NCI-H510A (cell line): ENCODE data around the gene SHTN1.

Experiments
- DNase-seq: peaks from one replicate; lab custom pipeline; 2025; lab: John Stamatoyannopoulos, UW

Gene SHTN1

DNA sequence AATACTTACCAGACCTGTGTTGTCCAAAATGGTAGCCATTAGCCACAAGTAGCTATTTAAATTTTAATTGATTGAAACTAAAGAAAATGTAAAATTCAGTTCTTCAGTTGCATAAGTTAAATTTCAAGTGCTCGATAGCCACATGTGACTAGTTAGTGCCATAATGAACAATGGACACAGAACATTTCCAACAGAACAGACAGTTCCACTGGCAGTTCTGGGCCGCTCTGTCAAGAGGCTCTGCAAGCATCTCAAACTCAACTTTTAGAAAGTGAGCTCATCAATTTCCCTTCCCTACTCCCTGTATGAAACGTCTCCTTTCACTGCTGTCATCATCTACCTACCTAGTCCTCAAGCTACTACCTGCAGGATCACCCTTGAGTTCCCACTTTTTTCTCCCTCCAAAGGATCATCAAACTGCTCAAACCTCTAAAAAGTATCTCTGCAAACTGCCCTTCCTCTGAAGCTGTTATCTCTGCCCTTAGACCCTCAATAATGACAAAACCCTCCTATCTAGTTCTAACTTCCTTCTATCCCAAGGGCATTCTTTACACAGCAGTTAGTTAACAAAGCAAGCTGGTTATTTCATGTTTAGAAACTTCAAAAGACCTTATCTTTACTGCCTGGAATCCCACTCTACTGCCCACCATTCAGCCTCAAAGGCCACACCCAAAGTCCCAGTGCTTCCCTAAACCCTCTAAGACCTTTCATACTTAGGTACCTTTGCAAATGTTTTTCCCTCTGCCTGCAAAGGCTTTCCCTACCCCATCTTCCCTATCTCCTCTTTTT, 20.6 kb downstream of the SHTN1 start:
- no peak for DNase-seq

DNA sequence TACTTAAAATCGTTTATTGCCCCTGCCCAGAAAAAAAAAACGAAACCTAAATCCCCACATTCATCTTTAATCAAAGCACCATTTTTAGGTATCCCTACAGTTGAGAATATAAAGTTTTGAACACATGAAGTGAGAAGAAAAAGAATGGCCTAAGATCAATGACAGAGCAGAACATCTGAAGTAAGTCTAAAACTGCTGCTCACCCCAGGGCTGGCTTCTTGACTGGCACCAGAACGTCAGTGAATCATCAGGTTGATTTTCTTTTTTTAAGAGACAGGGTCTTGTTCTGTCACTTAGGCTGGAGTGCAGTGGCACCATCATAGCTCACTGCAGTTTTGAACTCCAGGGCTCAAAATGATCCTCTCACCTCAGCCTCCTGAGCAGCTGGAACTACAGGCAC, 24.9 kb downstream of the SHTN1 start:
- DNase-seq = no peak

DNA sequence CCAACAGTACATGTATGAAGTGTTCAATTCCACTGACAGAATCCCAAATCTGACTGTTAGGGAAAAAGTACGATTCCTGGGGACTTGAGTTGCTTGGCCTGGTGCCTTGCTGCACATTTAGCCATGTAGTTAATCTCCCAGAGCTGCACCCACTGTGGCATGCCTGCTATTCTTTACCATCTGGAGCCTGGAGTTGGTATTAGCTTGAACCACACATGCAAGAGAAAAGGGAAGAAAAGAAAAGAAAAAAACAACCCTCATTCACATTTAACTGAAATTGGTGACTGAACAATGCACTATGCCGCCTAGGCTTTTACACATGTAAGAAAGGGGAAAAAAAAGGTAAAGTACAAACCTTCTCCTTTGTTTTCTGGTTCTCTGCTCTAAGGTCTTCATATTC, 26.1 kb downstream of the SHTN1 start:
- no peak for DNase-seq

DNA sequence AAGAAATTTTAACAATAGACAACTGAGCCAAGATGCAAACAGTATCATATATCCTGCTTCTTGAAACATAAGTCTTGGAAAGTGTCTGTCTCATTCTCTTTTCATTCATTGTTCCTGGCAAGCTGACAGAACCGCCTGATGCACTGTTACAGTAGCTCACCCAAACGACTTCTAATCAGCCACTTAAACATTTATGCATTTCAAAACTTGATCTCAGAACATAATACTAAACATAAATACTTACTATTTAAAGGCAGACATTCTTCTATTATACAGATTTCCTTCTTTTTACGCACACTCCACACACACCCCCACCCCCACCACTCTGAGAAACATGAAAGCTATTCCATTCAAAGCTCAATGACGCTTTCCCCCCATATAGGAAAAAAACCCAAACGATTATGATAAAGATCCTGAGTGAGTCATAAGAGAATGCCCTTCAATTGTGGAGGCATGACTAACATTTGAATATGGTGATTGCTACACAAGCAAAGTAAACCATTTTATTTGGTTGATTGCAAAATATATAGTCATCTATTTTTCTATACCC, 30.5 kb downstream of the SHTN1 start:
- no peak for DNase-seq

DNA sequence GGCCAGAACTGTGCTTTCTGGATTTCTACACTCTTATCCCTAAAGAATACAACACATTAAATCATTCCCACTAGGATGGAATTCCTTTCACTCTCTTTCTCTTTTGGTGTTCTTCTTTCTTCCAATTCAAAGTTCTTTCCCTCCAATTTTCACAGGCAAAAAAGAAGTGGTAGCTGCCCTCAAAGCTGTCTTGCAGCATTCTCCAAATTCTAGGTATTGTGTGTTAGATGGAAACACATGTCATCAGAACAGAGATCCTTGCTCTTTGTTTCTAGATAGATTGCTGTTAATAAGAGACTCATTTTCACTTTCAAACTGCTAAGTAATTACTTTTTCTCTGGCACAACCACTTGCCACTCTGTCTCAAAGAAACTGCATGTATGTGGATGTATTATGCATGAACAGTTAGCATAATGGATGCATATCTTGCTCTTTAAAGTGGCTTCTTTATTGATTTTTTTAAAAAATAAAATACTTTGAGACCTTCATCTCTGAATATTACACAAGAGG, 31.0 kb downstream of the SHTN1 start:
- DNase-seq = no peak

DNA sequence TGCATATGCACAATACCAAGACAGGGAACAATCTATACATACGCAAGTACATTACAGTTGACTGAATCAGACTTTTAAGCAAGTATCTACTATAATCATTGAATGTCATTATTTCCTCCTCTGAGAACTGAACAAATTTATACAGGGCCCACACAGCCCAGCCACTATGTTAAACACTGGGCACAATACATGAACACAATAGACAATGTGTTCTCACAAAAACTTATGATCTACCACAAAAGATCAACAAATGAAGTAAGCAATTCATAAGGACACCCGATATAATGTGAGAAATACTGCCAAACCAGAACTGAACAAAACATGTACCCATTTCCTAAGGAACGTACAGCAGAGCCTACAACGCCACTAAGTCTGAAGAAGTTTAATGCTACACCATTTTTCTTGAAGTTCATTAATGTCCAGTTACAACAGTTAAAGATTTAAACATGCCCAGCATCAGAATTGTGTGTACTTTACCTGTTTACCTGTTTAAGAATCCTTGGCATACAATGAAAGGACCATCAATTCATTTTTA, 31.5 kb downstream of the SHTN1 start:
- no peak for DNase-seq

DNA sequence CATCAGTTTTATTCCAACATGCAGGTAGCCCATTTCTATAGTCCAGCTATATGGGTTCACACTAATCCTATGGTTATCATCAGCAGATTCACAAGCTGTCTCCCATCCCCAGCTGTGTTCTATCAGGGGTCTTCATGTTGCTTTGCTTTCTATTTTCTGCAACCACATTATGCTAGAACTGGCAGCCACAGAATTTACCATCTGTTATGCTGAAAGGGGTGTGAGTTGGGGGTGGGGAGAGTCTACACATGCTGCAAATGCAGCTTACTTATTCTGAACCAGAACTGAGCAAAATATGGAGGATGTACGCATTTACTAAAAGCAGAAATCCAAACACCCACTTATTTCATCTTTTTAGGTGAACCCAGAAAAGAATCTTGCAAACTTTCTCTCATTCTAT, 32.9 kb downstream of the SHTN1 start:
- no peak for DNase-seq

GRCh38 chr10:116970050-116970449, 34.9 kb downstream of the SHTN1 start:
- no peak for DNase-seq

GRCh38 chr10:116968331-116968730, 36.7 kb downstream of the SHTN1 start:
- no peak for DNase-seq

DNA sequence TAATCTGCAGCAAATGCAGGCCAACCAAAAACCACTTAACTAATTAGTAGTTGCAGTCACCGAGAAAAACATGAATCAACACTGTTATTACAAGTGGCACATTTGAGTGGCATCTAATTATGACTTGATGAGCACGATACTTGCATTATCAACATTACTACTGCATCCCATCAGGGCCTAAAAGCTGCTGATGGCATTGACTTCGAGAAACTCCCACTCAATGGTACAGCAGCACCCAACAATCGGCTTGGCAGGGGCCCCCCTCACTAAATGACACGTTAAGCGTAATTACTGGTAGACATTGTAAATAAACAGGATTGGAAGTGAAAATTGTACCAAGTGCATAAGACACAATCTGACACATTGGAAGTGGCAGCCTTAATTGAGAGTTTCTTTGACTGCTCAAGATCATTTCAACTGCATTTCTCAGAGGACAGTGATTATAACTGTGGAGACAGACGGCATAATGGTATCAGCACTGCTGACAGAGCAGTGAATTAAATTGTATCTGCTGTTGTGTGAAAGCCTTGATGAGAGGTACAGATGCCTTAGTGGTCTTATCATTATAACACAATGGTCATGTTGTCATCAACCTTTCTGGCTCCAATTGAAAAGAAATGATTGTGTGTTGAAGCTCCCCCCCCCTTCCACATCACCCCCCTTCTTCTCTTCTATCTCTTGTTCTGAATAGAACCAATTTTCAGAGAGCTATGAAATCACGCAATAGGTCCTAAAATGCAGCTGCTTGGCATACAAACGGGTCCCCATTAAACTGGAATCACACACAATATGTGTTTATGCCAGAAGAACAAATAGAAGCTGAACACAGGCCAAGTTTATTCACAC, 43.4 kb downstream of the SHTN1 start:
- no peak for DNase-seq

- no peak for DNase-seq
These were observed 44.8 kb downstream of the SHTN1 start for GRCh38 chr10:116960066-116960776.

DNA sequence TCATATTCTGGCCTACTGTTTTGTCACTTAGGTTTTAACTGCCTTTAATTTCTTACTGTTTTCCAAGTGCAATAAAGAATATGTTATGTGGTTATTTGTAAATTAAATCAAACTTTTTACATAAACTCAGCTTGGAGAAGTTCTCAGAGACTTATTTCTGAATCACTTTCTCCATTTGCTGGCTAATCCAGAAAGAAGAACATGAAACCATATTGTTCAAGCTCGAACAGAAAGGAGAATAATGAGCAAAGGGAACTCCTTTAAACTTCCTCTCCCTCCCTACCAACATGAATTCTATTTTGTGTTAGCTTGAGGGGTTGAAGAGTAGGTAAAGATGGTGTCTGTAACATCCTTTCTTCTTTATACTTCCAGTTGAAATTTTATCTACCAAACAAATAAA, 52.3 kb downstream of the SHTN1 start:
- DNase-seq = no peak

GRCh38 chr10:116948530-116948870, 56.5 kb downstream of the SHTN1 start:
- no peak for DNase-seq

DNA sequence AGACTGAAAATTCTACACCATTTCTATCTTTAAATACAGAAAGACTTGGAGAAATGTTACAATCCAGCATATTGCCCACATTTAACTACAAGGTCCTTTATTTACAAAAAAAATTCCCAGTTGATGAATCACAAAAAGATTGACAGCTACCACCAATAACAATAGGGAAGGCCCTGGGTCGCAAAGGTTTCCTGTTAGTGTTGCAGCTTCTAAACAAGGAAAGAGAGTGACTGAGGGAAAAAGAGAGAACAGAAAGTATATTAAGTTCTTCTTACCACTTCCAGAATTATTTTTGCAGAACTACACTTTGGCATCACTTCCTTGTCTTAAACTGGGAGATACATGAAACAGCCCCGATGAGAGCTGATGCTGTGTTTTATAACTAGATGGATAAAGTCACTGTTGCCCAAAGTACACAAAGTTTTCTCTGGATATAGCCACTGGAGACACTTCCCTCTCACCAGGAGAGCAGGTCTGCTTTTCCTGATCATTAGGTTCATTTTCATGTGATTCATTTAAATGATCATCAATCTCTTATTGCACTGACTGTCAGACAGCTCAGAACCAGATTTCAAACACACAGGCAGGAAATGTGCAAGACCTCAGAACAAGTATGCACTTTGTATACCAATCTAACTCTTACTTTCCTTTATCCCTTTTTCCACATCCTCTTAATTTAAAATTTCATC, 57.0 kb downstream of the SHTN1 start:
- DNase-seq = no peak

- no peak for DNase-seq
These were observed 60.1 kb downstream of the SHTN1 start for GRCh38 chr10:116944911-116945310.

GRCh38 chr10:116931806-116932205, 73.2 kb downstream of the SHTN1 start:
- DNase-seq = no peak

GRCh38 chr10:116926426-116926825, 78.6 kb downstream of the SHTN1 start:
- no peak for DNase-seq

GRCh38 chr10:116925056-116925455, 79.9 kb downstream of the SHTN1 start:
- DNase-seq = no peak

DNA sequence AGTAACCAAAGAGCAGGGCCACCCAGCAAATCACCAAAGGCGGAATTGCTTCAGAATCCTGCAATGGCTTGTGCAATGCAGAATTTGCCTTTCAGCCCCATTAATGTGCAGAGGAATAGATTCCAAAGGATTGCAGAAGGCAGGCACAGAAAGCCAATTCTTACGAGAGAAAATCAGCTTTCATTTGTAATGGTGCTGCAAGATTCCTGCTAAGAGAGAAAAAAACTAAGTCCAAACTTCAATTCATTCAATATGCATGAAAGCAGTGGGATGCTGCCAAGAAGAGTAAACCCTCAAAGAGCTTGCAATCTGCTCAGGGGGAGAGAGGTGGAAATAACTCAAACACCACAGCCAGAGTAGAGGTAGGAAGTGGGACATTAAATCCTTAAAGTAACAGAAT, 85.3 kb downstream of the SHTN1 start:
- no peak for DNase-seq

- no peak for DNase-seq
These were observed 85.8 kb downstream of the SHTN1 start for GRCh38 chr10:116919164-116919563.

DNA sequence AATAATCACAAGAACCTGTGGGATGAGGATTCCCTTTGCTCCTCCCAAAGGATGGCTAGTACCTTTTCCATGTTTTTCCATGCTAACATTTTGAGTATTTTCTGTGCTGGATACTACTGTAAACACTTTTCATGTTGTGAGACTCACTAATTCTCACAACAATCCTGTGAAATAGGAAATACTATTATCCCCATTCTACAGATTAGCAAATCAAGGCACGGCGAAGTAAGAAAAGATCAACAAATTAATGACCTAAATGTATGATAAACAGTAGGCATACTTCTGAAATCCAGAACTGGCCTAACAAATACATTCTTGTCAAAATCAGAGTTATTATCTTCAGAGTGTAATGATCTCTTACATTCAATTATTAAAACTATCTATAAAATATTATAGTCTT, 86.4 kb downstream of the SHTN1 start:
- no peak for DNase-seq
